H1 (cell line): ENCODE results near the gene BIVM. TPM values are rescaled to one million over a fixed set of nuclear protein-coding genes. Genes with fewer than 3 reads are reported as not detected.

Experiments used
- CTCF ChIA-PET: fragments of 300-600 bp; sonication (Branson Sonifier 250); formaldehyde crosslinking; loops from one replicate; lab custom pipeline; 2021; ENCODE audit not compliant: partially characterized antibody; lab: Charles Lee
- POLR2A ChIA-PET: fragments of 300-600 bp; sonication (Branson Sonifier 250); formaldehyde crosslinking; loops from one replicate; lab custom pipeline; 2021; ENCODE audit warnings: inconsistent platforms; ENCODE audit not compliant: partially characterized antibody; lab: Charles Lee
- DNase-seq, 2 experiments: peaks; one replicate each; pipeline versions ENCODE4 v3.0.0 to v3.0.0-alpha.2; 2010 to 2022; ENCODE audit warnings: low spot score in 2 of 2, low read depth in 1 of 2, mixed read lengths in 1 of 2
- FAIRE-seq: peaks from 2 replicates; lab custom pipeline; 2011; peaks lifted over from hg19 to GRCh38; lab: Jason Lieb, UNC
- H2AFZ ChIP-seq: 2 replicates; pipeline ENCODE4 v1.8.1; 2012; ENCODE audit warnings: low read length, inconsistent platforms
- H2AK5ac ChIP-seq: 2 replicates; pipeline ENCODE4 v1.6.1; 2013; ENCODE audit warnings: low read depth, low read length
- H2BK120ac ChIP-seq: replicated peaks from 2 replicates; pipeline ENCODE3; 2013; ENCODE audit warnings: low read depth, low read length, inconsistent platforms
- H2BK12ac ChIP-seq: 2 replicates; pipeline ENCODE4 v1.6.1; 2013; ENCODE audit warnings: low read depth, low read length
- H2BK15ac ChIP-seq: 2 replicates; pipeline ENCODE4 v1.6.1; 2013; ENCODE audit warnings: low read length
- H2BK20ac ChIP-seq: 2 replicates; pipeline ENCODE4 v1.6.1; 2013; ENCODE audit warnings: low read length
- H2BK5ac ChIP-seq: 2 replicates; pipeline ENCODE4 v1.6.1; 2013; ENCODE audit warnings: low read depth, low read length
- H3K14ac ChIP-seq: 2 replicates; pipeline ENCODE4 v1.6.1; 2013; ENCODE audit warnings: inconsistent platforms; ENCODE audit not compliant: insufficient read length
- H3K18ac ChIP-seq: 2 replicates; pipeline ENCODE4 v1.6.1; 2013; ENCODE audit warnings: low read length; ENCODE audit errors: extremely low read depth
- H3K23ac ChIP-seq: 2 replicates; pipeline ENCODE4 v1.6.1; 2013; ENCODE audit warnings: inconsistent platforms; ENCODE audit not compliant: insufficient read length
- H3K23me2 ChIP-seq: 2 replicates; pipeline ENCODE4 v1.6.1; 2013; ENCODE audit warnings: low read depth, low read length
- H3K27ac ChIP-seq: 2 replicates; pipeline ENCODE4 v1.6.1; 2011; ENCODE audit warnings: low read depth, low read length, inconsistent platforms
- H3K27me3 ChIP-seq, 4 experiments: replicated peaks in 1 of 4; 1 replicate in 1 of 4; 2 replicates in 3 of 4; pipeline versions ENCODE4 v1.6.1 to v1.8.1; 2011 to 2013; ENCODE audit warnings: low read length in 3 of 4, mild to moderate bottlenecking in 3 of 4, inconsistent platforms in 2 of 4, mixed read lengths in 2 of 4, moderate library complexity in 1 of 4; ENCODE audit not compliant: control insufficient read depth in 3 of 4, insufficient read depth in 3 of 4; ENCODE audit errors: extremely low read depth in 1 of 4
- H3K36me3 ChIP-seq, 4 experiments: 2 replicates each; pipeline versions ENCODE4 v1.6.1 to v1.8.1; 2011 to 2013; ENCODE audit warnings: mild to moderate bottlenecking in 4 of 4, low read length in 3 of 4, moderate library complexity in 2 of 4, control low read depth in 1 of 4, inconsistent platforms in 1 of 4; ENCODE audit not compliant: insufficient read depth in 4 of 4, control insufficient read depth in 2 of 4
- H3K4ac ChIP-seq: replicated peaks from 2 replicates; pipeline ENCODE3; 2013; ENCODE audit warnings: low read length, low read depth, mixed read lengths, inconsistent platforms; ENCODE audit not compliant: insufficient read length
- H3K4me1 ChIP-seq, 4 experiments: replicated peaks in 1 of 4; 1 replicate in 1 of 4; 2 replicates in 3 of 4; pipeline versions ENCODE4 v1.6.1 to v1.8.1; 2011 to 2013; ENCODE audit warnings: low read length in 3 of 4, inconsistent platforms in 2 of 4, mixed read lengths in 1 of 4; ENCODE audit not compliant: insufficient read depth in 4 of 4, control insufficient read depth in 3 of 4
- H3K4me2 ChIP-seq, 2 experiments: 2 replicates each; pipeline versions ENCODE4 v1.6.1 to v1.8.1; 2011 to 2013; ENCODE audit warnings: low read depth in 2 of 2, low read length in 2 of 2, control low read depth in 1 of 2, inconsistent platforms in 1 of 2, mild to moderate bottlenecking in 1 of 2; ENCODE audit not compliant: insufficient read depth in 1 of 2
- H3K4me3 ChIP-seq, 4 experiments: fragments of 200-600, 300-600 bp in 1 of 4; sonication (generic), shearing (Covaris generic), sonication (Bioruptor Twin) in 1 of 4; 2 replicates each; pipeline versions ENCODE4 v1.5.1 to v1.8.1; 2011 to 2016; ENCODE audit warnings: low read length in 4 of 4, low read depth in 3 of 4, control low read depth in 2 of 4, inconsistent platforms in 2 of 4, mild to moderate bottlenecking in 2 of 4, mixed read lengths in 1 of 4, moderate library complexity in 1 of 4; ENCODE audit not compliant: insufficient read depth in 2 of 4; ENCODE audit errors: extremely low read depth in 1 of 4
- H3K56ac ChIP-seq: replicated peaks from 2 replicates; pipeline ENCODE3; 2013; ENCODE audit warnings: low read depth, mild to moderate bottlenecking, mixed read lengths, low read length, inconsistent platforms; ENCODE audit not compliant: insufficient read length
- H3K79me1 ChIP-seq: 2 replicates; pipeline ENCODE4 v1.6.1; 2013; ENCODE audit warnings: low read depth, low read length, control low read depth
- H3K79me2 ChIP-seq, 2 experiments: 2 replicates each; pipeline versions ENCODE4 v1.6.1 to v1.8.1; 2012 to 2013; ENCODE audit warnings: low read length in 2 of 2, mild to moderate bottlenecking in 2 of 2, inconsistent platforms in 1 of 2; ENCODE audit not compliant: insufficient read depth in 2 of 2, control insufficient read depth in 1 of 2
- H3K9ac ChIP-seq, 4 experiments: replicated peaks in 1 of 4; 1 replicate in 1 of 4; 2 replicates in 3 of 4; pipeline versions ENCODE4 v1.6.1 to v1.8.1; 2011 to 2013; ENCODE audit warnings: low read depth in 3 of 4, low read length in 3 of 4, control low read depth in 2 of 4, mild to moderate bottlenecking in 2 of 4, moderate library complexity in 2 of 4, inconsistent platforms in 1 of 4; ENCODE audit errors: extremely low read depth in 1 of 4
- H3K9me3 ChIP-seq, 2 experiments: 2 replicates each; pipeline versions ENCODE4 v1.6.1 to v1.8.1; 2012 to 2013; ENCODE audit warnings: mild to moderate bottlenecking in 2 of 2, moderate library complexity in 2 of 2, control low read depth in 1 of 2, inconsistent platforms in 1 of 2, low read depth in 1 of 2, low read length in 1 of 2, mixed read lengths in 1 of 2; ENCODE audit not compliant: insufficient read depth in 2 of 2
- H4K20me1 ChIP-seq, 2 experiments: replicated peaks in 1 of 2; 2 replicates each; pipeline versions ENCODE3 to v1.8.1; 2011 to 2013; ENCODE audit warnings: inconsistent platforms in 2 of 2, low read length in 2 of 2, mild to moderate bottlenecking in 1 of 2; ENCODE audit not compliant: insufficient read depth in 2 of 2, control insufficient read depth in 1 of 2
- H4K5ac ChIP-seq: 2 replicates; pipeline ENCODE4 v1.6.1; 2013; ENCODE audit warnings: low read length, low read depth, mixed read lengths, inconsistent platforms; ENCODE audit not compliant: insufficient read length
- H4K8ac ChIP-seq: 2 replicates; pipeline ENCODE4 v1.8.0; 2013; ENCODE audit warnings: mild to moderate bottlenecking, moderate library complexity, low read length, inconsistent platforms; ENCODE audit not compliant: insufficient read depth; ENCODE audit errors: extremely low read depth
- H4K91ac ChIP-seq: replicated peaks from 2 replicates; pipeline ENCODE3; 2013; ENCODE audit warnings: low read length, mixed read lengths, inconsistent platforms; ENCODE audit not compliant: insufficient read length
- ASH2L ChIP-seq: fragments of 200-600, 300-600 bp; sonication (generic); IDR thresholded peaks from one replicate; pipeline ENCODE4 v1.7.1; 2017; ENCODE audit warnings: low read length
- EP300 ChIP-seq, 2 experiments: IDR thresholded peaks; 1 replicate in 1 of 2; 2 replicates in 1 of 2; pipeline ENCODE4 v1.6.1; 2011 to 2012; ENCODE audit warnings: low read depth in 2 of 2, low read length in 2 of 2, mild to moderate bottlenecking in 2 of 2, borderline replicate concordance in 1 of 2, inconsistent platforms in 1 of 2, moderate library complexity in 1 of 2
- HDAC2 ChIP-seq, 2 experiments: fragments of 300-600 bp in 1 of 2; sonication (generic) in 1 of 2; IDR thresholded peaks; 2 replicates each; pipeline ENCODE4 v1.6.1; 2011 to 2012; ENCODE audit warnings: low read depth in 2 of 2, low read length in 2 of 2, mild to moderate bottlenecking in 2 of 2, moderate library complexity in 2 of 2, borderline replicate concordance in 1 of 2, inconsistent platforms in 1 of 2
- POLR2A ChIP-seq, 2 experiments: IDR thresholded peaks; 1 replicate in 1 of 2; 2 replicates in 1 of 2; pipeline ENCODE4 v1.6.1; 2011; ENCODE audit warnings: low read depth in 2 of 2, low read length in 2 of 2, mild to moderate bottlenecking in 2 of 2; ENCODE audit errors: control extremely low read depth in 1 of 2
- RAD21 ChIP-seq, 2 experiments: IDR thresholded peaks in 1 of 2; conservative IDR thresholded peaks in 1 of 2; 2 replicates each; pipeline ENCODE4 v1.6.1; 2011; ENCODE audit warnings: low read depth in 2 of 2, low read length in 2 of 2, improper control_type of control experiment in 1 of 2, inconsistent platforms in 1 of 2, mild to moderate bottlenecking in 1 of 2, moderate library complexity in 1 of 2
- SIRT6 ChIP-seq: IDR thresholded peaks from one replicate; pipeline ENCODE4 v1.7.1; 2012; ENCODE audit warnings: low read length, inconsistent platforms
- SP1 ChIP-seq: IDR thresholded peaks from 2 replicates; pipeline ENCODE4 v1.6.1; 2011; ENCODE audit warnings: low read depth, low read length
- TBP ChIP-seq: IDR thresholded peaks from 2 replicates; pipeline ENCODE4 v1.6.1; 2011; ENCODE audit warnings: low read depth, low read length, improper control_type of control experiment
- TCF12 ChIP-seq: IDR thresholded peaks from 2 replicates; pipeline ENCODE4 v1.6.1; 2011; ENCODE audit warnings: low read depth, mild to moderate bottlenecking, low read length
- WGBS, 2 experiments: shearing (Covaris generic) in 1 of 2; methylation state at CpG; one replicate each; pipeline versions ENCODE4 v1.1.6 to v1.1.7; 2013 to 2015; ENCODE audit warnings: low lambda C conversion rate in 2 of 2, mixed read lengths in 2 of 2, inconsistent platforms in 1 of 2, low coverage in 1 of 2, missing lambda C conversion rate in 1 of 2; ENCODE audit not compliant: insufficient replicate concordance in 2 of 2, insufficient coverage in 1 of 2, insufficient read length in 1 of 2; ENCODE audit errors: extremely low coverage in 1 of 2, missing lambda C conversion rate in 1 of 2; 5-methylcytosine and 5-hydroxymethylcytosine counted together
- polyA plus RNA-seq, 7 experiments: library from polyadenylated mRNA; depleted of rRNA in 3 of 7; stranded (reverse) in 5 of 7; unstranded in 2 of 7; fragments of >200 nt in 5 of 7; fragments of 200-250 nt in 2 of 7; gene quantifications; 1 replicate in 5 of 7; 2 replicates in 1 of 7; 4 replicates in 1 of 7; pipeline versions ENCODE4 v1.2.1 to v1.2.3, GENCODE V29; 2011 to 2013; ENCODE audit warnings: missing spikeins in 2 of 7, mixed read lengths in 2 of 7
- total RNA-seq: library from RNA; stranded (reverse); fragmentation: NEBNext Ultra II Directional; extraction: Animal tissue kit (Norgen Biotek cat#: 25700); gene quantifications from 2 replicates; pipeline ENCODE4 v1.2.1, GENCODE V29; 2021

The BIVM gene
- total and polyA plus RNA-seq, 2 of the 8 experiments (the other 6 are each of a cell fraction or from before 2014, with no cell fraction given) = 1.8 to 5.5 TPM

DNA sequence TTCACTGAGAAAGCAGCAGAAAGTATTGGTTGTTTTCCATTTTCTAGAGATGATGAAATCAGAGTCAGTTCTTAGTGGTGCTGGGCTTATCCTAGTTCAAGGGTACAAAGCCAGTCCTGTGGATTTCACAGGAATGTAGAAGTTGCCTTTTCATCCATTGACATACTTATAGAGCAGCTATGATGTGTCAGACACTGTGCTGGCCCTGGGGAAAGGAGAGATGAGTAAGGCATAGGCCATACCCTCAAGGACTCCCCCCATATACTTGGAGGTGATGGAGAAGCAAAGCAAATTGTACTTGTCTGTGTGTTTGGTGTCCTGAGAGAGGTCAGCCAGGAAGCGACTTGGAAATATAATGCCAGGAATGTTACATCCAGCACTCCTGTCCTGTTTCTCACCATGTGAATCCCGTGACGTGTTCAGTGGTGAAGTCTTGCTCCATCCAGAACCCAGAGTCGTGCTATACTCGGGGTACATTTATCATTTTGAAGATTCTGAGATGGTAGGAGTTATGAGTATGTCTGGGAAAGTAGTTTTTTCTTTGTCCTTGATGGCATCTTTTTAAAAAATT is 69.5 kb downstream of the BIVM start:
- Histone ChIP-seq H2BK5ac (no peak overlapping the region), H3K4me2 (no peak overlapping the region), H2BK12ac (no peak overlapping the region), H2BK20ac (no peak overlapping the region), H3K4me3 (no peak overlapping the region), H3K9me3 (no peaks in the 10 kb centered on the region), H3K23me2 (no peaks in the 10 kb centered on the region), H3K9ac (no peak overlapping the region), H3K36me3 (peaks cover 0 to 16% (median 4%) of the 10 kb centered on the region in 4 experiments; a peak in 6 of 8 replicates), H3K23ac (no peak overlapping the region), H2AFZ (no peak overlapping the region), H3K79me2 (no peaks in the 10 kb centered on the region), H3K27ac (no peak overlapping the region), H3K4me1 (peaks cover 0 to 3% (median 1%) of the 10 kb centered on the region in 4 experiments; a peak in 3 of 7 replicates), H4K8ac (no peak overlapping the region), H3K56ac (no peak overlapping the region), H3K4ac (no peak overlapping the region), H4K91ac (no peak overlapping the region), H2BK15ac (no peak overlapping the region), H4K20me1 (no peaks in the 10 kb centered on the region), H3K14ac (no peak overlapping the region), H3K27me3 (no peaks in the 10 kb centered on the region), H3K18ac (no peak overlapping the region), H2AK5ac (no peak overlapping the region), H3K79me1 (no peaks in the 10 kb centered on the region), H4K5ac (no peak overlapping the region), H2BK120ac (no peak overlapping the region)
- 96% methylated on average over 5 of the region's 5 CpGs; no CpG with 5 or more reads in 1 of the 2 experiments for WGBS, 2 experiments
- FAIRE-seq = no peak
- DNase-seq = no peak
- ChIA-PET CTCF (no interaction called here), POLR2A (no interaction called here)
- TF ChIP-seq POLR2A (IDR thresholded peaks at IDR 0.05; ENCODE audit: control extremely low read depth in 1 of 2, low read depth in 2 of 2, low read length in 2 of 2) = no peak
- no peak for TF ChIP-seq TBP
- no peak for TF ChIP-seq TCF12
- no peak for TF ChIP-seq SIRT6
- TF ChIP-seq ASH2L = no peak
- no peak for TF ChIP-seq EP300 (IDR thresholded peaks at IDR 0.05; ENCODE audit: borderline replicate concordance in 1 of 2, low read depth in 2 of 2, low read length in 2 of 2)
- TF ChIP-seq HDAC2 (IDR thresholded peaks at IDR 0.05; ENCODE audit: borderline replicate concordance in 1 of 2, low read depth in 2 of 2, low read length in 2 of 2) = no peak
- TF ChIP-seq RAD21 (IDR thresholded peaks at IDR 0.05 in 1 of 2, conservative IDR thresholded peaks at IDR 0.05 in 1 of 2; ENCODE audit: low read depth in 2 of 2, low read length in 2 of 2) = no peak
- TF ChIP-seq SP1 = no peak
